Activated T-helper 1 cell treated with Interleukin-2 at 50 U/mL for 16 hours (primary cell): ENCODE measurements around the gene SUGCT.

Experiments used
- DNase-seq: peaks from one replicate; pipeline ENCODE4 v3.0.0-alpha.2; 2020; ENCODE audit warnings: low read depth

The SUGCT gene

GRCh38 chr7:40733114-40733513, 598.3 kb downstream of the SUGCT start:
- DNase-seq: no peak

GRCh38 chr7:40733578-40733977, 598.8 kb downstream of the SUGCT start:
- DNase-seq: no peak

- DNase-seq: no peak
Observed at GRCh38 chr7:40739257-40739656, 604.5 kb downstream of the SUGCT start.

- no peak for DNase-seq
Observed at GRCh38 chr7:40742270-40742669, 607.5 kb downstream of the SUGCT start.

- DNase-seq: no peak
Observed at GRCh38 chr7:40746841-40747556, 612.2 kb downstream of the SUGCT start.

GRCh38 chr7:40747856-40748255, 613.1 kb downstream of the SUGCT start:
- DNase-seq: no peak

GRCh38 chr7:40749877-40750276, 615.1 kb downstream of the SUGCT start:
- DNase-seq: no peak

- DNase-seq: no peak
Observed at GRCh38 chr7:40753455-40753854, 618.6 kb downstream of the SUGCT start.

GRCh38 chr7:40755438-40755837, 620.6 kb downstream of the SUGCT start:
- no peak for DNase-seq

- no peak for DNase-seq
Observed at GRCh38 chr7:40757109-40757508, 622.3 kb downstream of the SUGCT start.

- no peak for DNase-seq
Observed at GRCh38 chr7:40758590-40758989, 623.8 kb downstream of the SUGCT start.

- DNase-seq: no peak
Observed at GRCh38 chr7:40760293-40760964, 625.6 kb downstream of the SUGCT start.

GRCh38 chr7:40760987-40761386, 626.2 kb downstream of the SUGCT start:
- no peak for DNase-seq

- DNase-seq: no peak
Observed at GRCh38 chr7:40761762-40762560, 627.2 kb downstream of the SUGCT start.

GRCh38 chr7:40763319-40764287, 628.8 kb downstream of the SUGCT start:
- DNase-seq: no peak

GRCh38 chr7:40765639-40766038, 630.8 kb downstream of the SUGCT start:
- no peak for DNase-seq

GRCh38 chr7:40772096-40772495, 637.3 kb downstream of the SUGCT start:
- DNase-seq: no peak

- DNase-seq: no peak
Observed at GRCh38 chr7:40773656-40774055, 638.9 kb downstream of the SUGCT start.

- DNase-seq: no peak
Observed at GRCh38 chr7:40775877-40776276, 641.1 kb downstream of the SUGCT start.

GRCh38 chr7:40777730-40778312, 643.0 kb downstream of the SUGCT start:
- no peak for DNase-seq

GRCh38 chr7:40780460-40780859, 645.7 kb downstream of the SUGCT start:
- DNase-seq: no peak
